GM06990 (cell line): Measurements from ENCODE around the gene VARS1.
"Not testable (repeated sequence)": the region's sequence is repeated elsewhere in the genome, so short reads cannot be mapped to it uniquely, and the experiment has no call there.

Experiments
- DNase-seq: peaks from one replicate; pipeline ENCODE4 v3.0.0-alpha.2; 2011; ENCODE audit not compliant: insufficient read length; ENCODE audit errors: extremely low read depth
- H3K27me3 ChIP-seq: replicated peaks from 2 replicates; pipeline ENCODE4 v1.6.0; 2011; ENCODE audit warnings: low read length; ENCODE audit not compliant: control insufficient read depth, insufficient read depth
- H3K36me3 ChIP-seq: 2 replicates; pipeline ENCODE4 v1.5.1; 2011; ENCODE audit warnings: low read length; ENCODE audit not compliant: control insufficient read depth, insufficient read depth
- H3K4me3 ChIP-seq: replicated peaks from 2 replicates; pipeline ENCODE4 v1.5.1; 2011; ENCODE audit warnings: low read depth, mild to moderate bottlenecking, control low read depth, low read length
- TF ChIP-seq, protein P1 (sequence below): IDR thresholded peaks from 2 replicates; pipeline ENCODE4 v1.5.1; 2011; ENCODE audit warnings: low read length, control low read depth, mild to moderate bottlenecking, inconsistent platforms; ENCODE audit not compliant: insufficient read depth, poor library complexity, severe bottlenecking

Gene VARS1

DNA sequence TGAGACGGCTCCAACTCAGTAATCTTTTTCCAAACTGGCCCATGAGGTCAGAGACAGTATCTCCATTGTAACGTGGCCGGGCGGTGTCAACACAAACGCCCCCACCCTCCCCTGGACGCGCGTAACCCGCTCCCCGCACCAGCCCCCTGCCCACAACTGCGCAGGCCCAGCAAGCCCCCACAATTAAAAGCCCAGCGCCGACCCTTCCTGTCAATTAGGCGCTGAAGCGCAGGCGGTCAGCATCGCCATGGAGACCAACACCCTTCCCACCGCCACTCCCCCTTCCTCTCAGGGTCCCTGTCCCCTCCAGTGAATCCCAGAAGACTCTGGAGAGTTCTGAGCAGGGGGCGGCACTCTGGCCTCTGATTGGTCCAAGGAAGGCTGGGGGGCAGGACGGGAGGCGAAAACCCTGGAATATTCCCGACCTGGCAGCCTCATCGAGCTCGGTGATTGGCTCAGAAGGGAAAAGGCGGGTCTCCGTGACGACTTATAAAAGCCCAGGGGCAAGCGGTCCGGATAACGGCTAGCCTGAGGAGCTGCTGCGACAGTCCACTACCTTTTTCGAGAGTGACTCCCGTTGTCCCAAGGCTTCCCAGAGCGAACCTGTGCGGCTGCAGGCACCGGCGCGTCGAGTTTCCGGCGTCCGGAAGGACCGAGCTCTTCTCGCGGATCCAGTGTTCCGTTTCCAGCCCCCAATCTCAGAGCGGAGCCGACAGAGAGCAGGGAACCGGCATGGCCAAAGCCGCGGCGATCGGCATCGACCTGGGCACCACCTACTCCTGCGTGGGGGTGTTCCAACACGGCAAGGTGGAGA lies 19.7 kb upstream of the VARS1 start, which contains the start of the genes HSPA1A and HSPA1L:
HSPA1A (plus strand) TSS at position 519 of the 814 bp plus-strand sequence; CDS start at position 733, 214 bp downstream.
HSPA1L (minus strand) TSS at position 259 of the 814 bp plus-strand sequence. CDS start 3,311 bp downstream, outside the sequence.
- Histone ChIP-seq H3K27me3 (no peaks in the 10 kb centered on the region), H3K4me3 (peak within 1 kb of the TSS; percentile 57), H3K36me3 (no peaks in the 10 kb centered on the region)
- TF ChIP-seq, protein P1, sequence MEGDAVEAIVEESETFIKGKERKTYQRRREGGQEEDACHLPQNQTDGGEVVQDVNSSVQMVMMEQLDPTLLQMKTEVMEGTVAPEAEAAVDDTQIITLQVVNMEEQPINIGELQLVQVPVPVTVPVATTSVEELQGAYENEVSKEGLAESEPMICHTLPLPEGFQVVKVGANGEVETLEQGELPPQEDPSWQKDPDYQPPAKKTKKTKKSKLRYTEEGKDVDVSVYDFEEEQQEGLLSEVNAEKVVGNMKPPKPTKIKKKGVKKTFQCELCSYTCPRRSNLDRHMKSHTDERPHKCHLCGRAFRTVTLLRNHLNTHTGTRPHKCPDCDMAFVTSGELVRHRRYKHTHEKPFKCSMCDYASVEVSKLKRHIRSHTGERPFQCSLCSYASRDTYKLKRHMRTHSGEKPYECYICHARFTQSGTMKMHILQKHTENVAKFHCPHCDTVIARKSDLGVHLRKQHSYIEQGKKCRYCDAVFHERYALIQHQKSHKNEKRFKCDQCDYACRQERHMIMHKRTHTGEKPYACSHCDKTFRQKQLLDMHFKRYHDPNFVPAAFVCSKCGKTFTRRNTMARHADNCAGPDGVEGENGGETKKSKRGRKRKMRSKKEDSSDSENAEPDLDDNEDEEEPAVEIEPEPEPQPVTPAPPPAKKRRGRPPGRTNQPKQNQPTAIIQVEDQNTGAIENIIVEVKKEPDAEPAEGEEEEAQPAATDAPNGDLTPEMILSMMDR, result no peak
- peak; percentile 79 for DNase-seq

DNA sequence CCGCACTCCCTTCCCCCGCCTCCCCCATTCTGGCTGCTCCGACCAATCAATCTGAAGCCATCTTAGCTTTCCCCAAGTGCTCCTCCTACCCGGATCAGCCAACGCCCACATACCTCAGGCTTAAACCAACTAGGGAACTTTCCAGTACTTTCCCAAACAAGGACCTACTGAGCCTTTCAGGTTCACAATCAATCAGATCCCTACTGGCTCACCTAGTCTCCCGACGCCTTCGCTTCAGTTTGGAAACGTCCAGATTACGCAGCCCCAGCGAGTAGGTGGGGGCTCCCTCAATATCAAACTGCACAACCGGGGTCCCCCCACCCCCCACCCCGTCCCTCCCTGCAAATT lies 19.1 kb upstream of the VARS1 start:
- TF ChIP-seq, protein P1, result no peak
- peak; percentile 66 for DNase-seq
- peak overlapping the region; percentile 57 for H3K4me3 ChIP-seq
- H3K36me3 ChIP-seq, result no peaks in the 10 kb centered on the region
- no peaks in the 10 kb centered on the region for H3K27me3 ChIP-seq

DNA sequence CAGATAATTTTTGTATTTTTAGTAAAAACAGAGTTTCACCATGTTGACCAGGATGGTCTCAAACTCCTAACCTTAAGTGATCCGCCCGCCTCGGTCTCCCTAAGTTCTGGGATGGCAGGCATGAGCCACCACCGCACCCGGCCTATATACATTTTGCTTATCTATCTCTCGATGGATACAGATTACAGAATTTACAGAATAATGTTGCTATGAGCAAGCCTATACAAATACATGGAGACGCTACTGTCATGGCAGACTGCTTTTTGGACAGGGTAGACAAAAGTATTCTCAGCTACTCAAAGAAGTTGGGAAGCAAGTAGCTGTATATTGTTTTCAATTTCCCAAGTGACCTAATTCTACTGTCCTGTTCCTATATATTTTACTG lies 17.9 kb upstream of the VARS1 start:
- TF ChIP-seq, protein P1, result no peak
- DNase-seq, result no peak
- Histone ChIP-seq H3K27me3 (no peaks in the 10 kb centered on the region), H3K36me3 (no peaks in the 10 kb centered on the region), H3K4me3 (no peak overlapping the region)

DNA sequence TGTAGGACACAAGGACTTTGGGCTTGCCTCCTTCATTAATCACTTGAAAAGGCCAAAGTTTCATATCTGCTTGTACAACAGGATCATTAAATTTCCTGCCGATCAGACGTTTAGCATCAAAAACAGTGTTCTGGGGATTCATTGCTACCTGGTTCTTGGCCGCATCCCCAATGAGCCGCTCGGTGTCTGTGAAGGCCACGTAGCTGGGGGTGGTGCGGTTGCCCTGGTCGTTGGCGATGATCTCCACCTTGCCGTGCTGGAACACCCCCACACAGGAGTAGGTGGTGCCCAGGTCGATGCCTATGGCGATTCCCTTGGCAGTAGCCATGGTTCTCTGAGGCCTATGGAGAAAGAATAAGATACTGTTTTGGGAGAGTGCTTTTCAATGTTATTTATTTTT lies 16.1 kb upstream of the VARS1 start:
- H3K4me3 ChIP-seq, result no peak overlapping the region
- DNase-seq, result no peak
- H3K36me3 ChIP-seq, result no peaks in the 10 kb centered on the region
- no peaks in the 10 kb centered on the region for H3K27me3 ChIP-seq
- TF ChIP-seq, protein P1, result no peak

- not testable (repeated sequence) for DNase-seq, H3K36me3 ChIP-seq, H3K4me3 ChIP-seq, H3K27me3 ChIP-seq
Observed at GRCh38 chr6:31808599-31808998, 13.0 kb upstream of the VARS1 start.

- TF ChIP-seq, protein P1, result peak; percentile 32
- H3K36me3 ChIP-seq, result peaks cover 1% of the 10 kb centered on the region
- peak; percentile 96 for DNase-seq
- no peaks in the 10 kb centered on the region for H3K27me3 ChIP-seq
- peak within 1 kb of the TSS; percentile 83 for H3K4me3 ChIP-seq
Observed at GRCh38 chr6:31806470-31807272, 11.1 kb upstream of the VARS1 start, which contains the start of gene LSM2. Gene LSM2 (minus strand): TSS chr6:31806966. CDS start chr6:31806757, 209 bp downstream.
